SK-N-SH treated with all-trans-retinoic acid at 6 μM for 48 hours (cell line): ENCODE data around the gene KRT6B.

Experiments
- ATAC-seq: fragments of 200-7000 bp; cut with Tn5 transposase; 3 replicates; pipeline ENCODE4 v1.9.1; 2020; ENCODE audit warnings: mild to moderate bottlenecking, moderate library complexity
- BACH2 ChIP-seq: fragments of 250-450 bp; sonication (Bioruptor Pico); IDR thresholded peaks from 2 replicates; pipeline ENCODE4 v1.9.0; 2021; ENCODE audit warnings: mild to moderate bottlenecking, borderline replicate concordance
- CSDC2 ChIP-seq: fragments of 250-450 bp; sonication (Bioruptor Pico); IDR thresholded peaks from 2 replicates; pipeline ENCODE4 v1.5.0; 2020; ENCODE audit warnings: mild to moderate bottlenecking, moderate library complexity
- CSRNP3 ChIP-seq: fragments of 250-450 bp; sonication (Bioruptor Pico); IDR thresholded peaks from 2 replicates; pipeline ENCODE4 v1.5.1; 2021; ENCODE audit warnings: mild to moderate bottlenecking, moderate library complexity
- ESRRG ChIP-seq: fragments of 250-450 bp; sonication (Bioruptor Pico); IDR thresholded peaks from 2 replicates; pipeline ENCODE4 v1.6.1; 2021; ENCODE audit warnings: mild to moderate bottlenecking
- ISL1 ChIP-seq: fragments of 250-450 bp; sonication (Bioruptor Pico); IDR thresholded peaks from 2 replicates; pipeline ENCODE4 v2.1.2; 2022; ENCODE audit warnings: mild to moderate bottlenecking, moderate library complexity
- OSR1 ChIP-seq: fragments of 250-450 bp; sonication (Bioruptor Pico); IDR thresholded peaks from 2 replicates; pipeline ENCODE4 v1.8.0; 2022; ENCODE audit warnings: moderate library complexity, mild to moderate bottlenecking, inconsistent platforms
- PPARA ChIP-seq: fragments of 250-450 bp; sonication (Bioruptor Pico); IDR thresholded peaks from 2 replicates; pipeline ENCODE4 v1.5.0; 2020; ENCODE audit warnings: mild to moderate bottlenecking, borderline replicate concordance
- RARB ChIP-seq: fragments of 250-450 bp; sonication (Bioruptor Pico); IDR thresholded peaks from 2 replicates; pipeline ENCODE4 v1.8.0; 2021; ENCODE audit warnings: mild to moderate bottlenecking, moderate library complexity
- SNAI2 ChIP-seq: fragments of 250-450 bp; sonication (Bioruptor Pico); IDR thresholded peaks from 2 replicates; pipeline ENCODE4 v1.5.0; 2020; ENCODE audit warnings: mild to moderate bottlenecking, moderate library complexity
- TCF4 ChIP-seq: fragments of 250-450 bp; sonication (Bioruptor Pico); IDR thresholded peaks from 2 replicates; pipeline ENCODE4 v1.8.0; 2021; ENCODE audit warnings: mild to moderate bottlenecking, moderate library complexity, borderline replicate concordance
- TOX ChIP-seq: fragments of 250-450 bp; sonication (Bioruptor Pico); IDR thresholded peaks from 2 replicates; pipeline ENCODE4 v1.8.0; 2021; ENCODE audit warnings: mild to moderate bottlenecking, moderate library complexity, borderline replicate concordance
- TSHZ2 ChIP-seq: fragments of 250-450 bp; sonication (Bioruptor Pico); IDR thresholded peaks from 2 replicates; pipeline ENCODE4 v1.5.0; 2020; ENCODE audit warnings: mild to moderate bottlenecking, moderate library complexity
- ZC3H10 ChIP-seq: fragments of 250-450 bp; sonication (Bioruptor Pico); IDR thresholded peaks from 2 replicates; pipeline ENCODE4 v1.5.1; 2021; ENCODE audit warnings: mild to moderate bottlenecking, moderate library complexity
- ZFP30 ChIP-seq: fragments of 450-650 bp; formaldehyde crosslinking; IDR thresholded peaks from 2 replicates; pipeline ENCODE4 v1.5.0; 2022; ENCODE audit warnings: mild to moderate bottlenecking, moderate library complexity
- ZNF70 ChIP-seq: fragments of 450-650 bp; formaldehyde crosslinking; IDR thresholded peaks from 2 replicates; pipeline ENCODE4 v1.5.0; 2020; ENCODE audit warnings: mild to moderate bottlenecking, moderate library complexity
- TF ChIP-seq, protein P1 (sequence below): fragments of 250-450 bp; sonication (Bioruptor Pico); IDR thresholded peaks from 2 replicates; pipeline ENCODE4 v1.8.0; 2021; ENCODE audit warnings: low read depth, mild to moderate bottlenecking, moderate library complexity, borderline replicate concordance
- TF ChIP-seq, protein P2 (sequence below): fragments of 250-450 bp; sonication (Bioruptor Pico); IDR thresholded peaks from 2 replicates; pipeline ENCODE4 v1.5.1; 2020; ENCODE audit warnings: low read depth, mild to moderate bottlenecking, moderate library complexity
- TF ChIP-seq, protein P3 (sequence below): fragments of 250-450 bp; sonication (Bioruptor Pico); IDR thresholded peaks from 2 replicates; pipeline ENCODE4 v1.8.0; 2020; ENCODE audit warnings: mild to moderate bottlenecking, moderate library complexity, borderline replicate concordance

The KRT6B gene

GRCh38 chr12:52474212-52474611 lies 22.3 kb upstream of the KRT6B start:
- TF ChIP-seq TCF4 (no peak), BACH2 (CRISPR knock-in tag) (no peak), CSRNP3 (CRISPR knock-in tag) (no peak)
- TF ChIP-seq, protein P1, sequence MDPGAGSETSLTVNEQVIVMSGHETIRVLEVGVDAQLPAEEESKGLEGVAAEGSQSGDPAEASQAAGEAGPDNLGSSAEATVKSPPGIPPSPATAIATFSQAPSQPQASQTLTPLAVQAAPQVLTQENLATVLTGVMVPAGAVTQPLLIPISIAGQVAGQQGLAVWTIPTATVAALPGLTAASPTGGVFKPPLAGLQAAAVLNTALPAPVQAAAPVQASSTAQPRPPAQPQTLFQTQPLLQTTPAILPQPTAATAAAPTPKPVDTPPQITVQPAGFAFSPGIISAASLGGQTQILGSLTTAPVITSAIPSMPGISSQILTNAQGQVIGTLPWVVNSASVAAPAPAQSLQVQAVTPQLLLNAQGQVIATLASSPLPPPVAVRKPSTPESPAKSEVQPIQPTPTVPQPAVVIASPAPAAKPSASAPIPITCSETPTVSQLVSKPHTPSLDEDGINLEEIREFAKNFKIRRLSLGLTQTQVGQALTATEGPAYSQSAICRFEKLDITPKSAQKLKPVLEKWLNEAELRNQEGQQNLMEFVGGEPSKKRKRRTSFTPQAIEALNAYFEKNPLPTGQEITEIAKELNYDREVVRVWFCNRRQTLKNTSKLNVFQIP (CRISPR knock-in tag): no peak
- ATAC-seq: no peak

DNA sequence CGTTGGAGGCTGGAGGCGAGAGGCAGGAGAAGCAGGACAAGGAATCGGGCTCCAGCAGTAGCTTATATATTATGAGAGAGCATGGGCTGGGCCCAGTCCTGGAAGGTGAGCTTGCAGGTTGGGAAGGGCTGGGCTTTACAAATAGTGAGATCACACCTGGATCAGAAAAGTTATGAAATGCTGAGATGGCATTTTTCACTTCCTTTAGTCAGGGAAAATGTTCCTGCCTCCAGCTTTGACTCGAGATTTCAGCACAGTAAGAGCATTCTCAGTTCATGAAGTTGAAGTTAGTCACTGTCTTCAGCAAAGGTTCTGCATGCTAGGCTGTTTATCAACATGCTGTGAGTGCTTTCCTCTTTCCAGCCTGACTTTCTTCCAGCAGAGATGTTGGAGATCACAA lies 21.8 kb upstream of the KRT6B start, which contains the start of gene KRT6C:
Gene KRT6C (minus strand): TSS at position 38 of the 400 bp plus-strand sequence. CDS start 68 bp downstream, outside the sequence.
- TF ChIP-seq RARB (CRISPR knock-in tag) (no peak), OSR1 (CRISPR knock-in tag) (no peak), TOX (CRISPR knock-in tag) (no peak), TSHZ2 (CRISPR knock-in tag) (no peak), ZNF70 (CRISPR knock-in tag) (no peak), CSDC2 (CRISPR knock-in tag) (no peak), ISL1 (CRISPR knock-in tag) (no peak), SNAI2 (CRISPR knock-in tag) (no peak)
- TF ChIP-seq, protein P1 (CRISPR knock-in tag): no peak
- TF ChIP-seq, protein P2, sequence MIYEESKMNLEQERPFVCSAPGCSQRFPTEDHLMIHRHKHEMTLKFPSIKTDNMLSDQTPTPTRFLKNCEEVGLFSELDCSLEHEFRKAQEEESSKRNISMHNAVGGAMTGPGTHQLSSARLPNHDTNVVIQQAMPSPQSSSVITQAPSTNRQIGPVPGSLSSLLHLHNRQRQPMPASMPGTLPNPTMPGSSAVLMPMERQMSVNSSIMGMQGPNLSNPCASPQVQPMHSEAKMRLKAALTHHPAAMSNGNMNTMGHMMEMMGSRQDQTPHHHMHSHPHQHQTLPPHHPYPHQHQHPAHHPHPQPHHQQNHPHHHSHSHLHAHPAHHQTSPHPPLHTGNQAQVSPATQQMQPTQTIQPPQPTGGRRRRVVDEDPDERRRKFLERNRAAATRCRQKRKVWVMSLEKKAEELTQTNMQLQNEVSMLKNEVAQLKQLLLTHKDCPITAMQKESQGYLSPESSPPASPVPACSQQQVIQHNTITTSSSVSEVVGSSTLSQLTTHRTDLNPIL (CRISPR knock-in tag): no peak

DNA sequence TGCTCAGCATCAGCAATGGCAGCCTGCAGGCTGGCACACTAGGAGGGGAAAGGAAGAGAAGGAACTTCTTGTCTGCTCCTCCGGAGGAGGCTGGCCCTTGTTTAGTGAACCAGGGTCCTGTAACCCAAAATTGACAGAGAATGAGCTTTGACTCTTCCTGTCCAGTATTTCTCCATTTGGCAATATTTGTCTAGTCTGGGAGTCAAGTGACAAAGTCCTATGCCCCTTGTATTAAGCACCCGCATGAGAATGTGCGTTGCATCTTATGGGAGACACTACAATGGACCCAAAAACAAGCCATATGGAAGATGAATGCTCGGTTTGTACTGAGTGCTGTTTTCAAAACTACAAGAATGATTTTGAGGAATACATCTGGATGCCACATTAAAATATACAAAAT lies 17.9 kb upstream of the KRT6B start:
- TF ChIP-seq OSR1 (CRISPR knock-in tag) (no peak), ESRRG (CRISPR knock-in tag) (no peak), TSHZ2 (CRISPR knock-in tag) (no peak), TCF4 (no peak)
- no peak for ATAC-seq

More for the DNA sequence above, 21.8 kb upstream of the KRT6B start, which contains the start of gene KRT6C:
- ATAC-seq: no peak

GRCh38 chr12:52464897-52465296 lies 13.0 kb upstream of the KRT6B start:
- no peak for ATAC-seq
- TF ChIP-seq ZFP30 (no peak), RARB (CRISPR knock-in tag) (no peak), ZC3H10 (no peak), ISL1 (CRISPR knock-in tag) (no peak), TOX (CRISPR knock-in tag) (no peak), TCF4 (no peak), SNAI2 (CRISPR knock-in tag) (no peak), ESRRG (CRISPR knock-in tag) (no peak), TSHZ2 (CRISPR knock-in tag) (no peak), PPARA (CRISPR knock-in tag) (no peak)
- TF ChIP-seq, protein P3, sequence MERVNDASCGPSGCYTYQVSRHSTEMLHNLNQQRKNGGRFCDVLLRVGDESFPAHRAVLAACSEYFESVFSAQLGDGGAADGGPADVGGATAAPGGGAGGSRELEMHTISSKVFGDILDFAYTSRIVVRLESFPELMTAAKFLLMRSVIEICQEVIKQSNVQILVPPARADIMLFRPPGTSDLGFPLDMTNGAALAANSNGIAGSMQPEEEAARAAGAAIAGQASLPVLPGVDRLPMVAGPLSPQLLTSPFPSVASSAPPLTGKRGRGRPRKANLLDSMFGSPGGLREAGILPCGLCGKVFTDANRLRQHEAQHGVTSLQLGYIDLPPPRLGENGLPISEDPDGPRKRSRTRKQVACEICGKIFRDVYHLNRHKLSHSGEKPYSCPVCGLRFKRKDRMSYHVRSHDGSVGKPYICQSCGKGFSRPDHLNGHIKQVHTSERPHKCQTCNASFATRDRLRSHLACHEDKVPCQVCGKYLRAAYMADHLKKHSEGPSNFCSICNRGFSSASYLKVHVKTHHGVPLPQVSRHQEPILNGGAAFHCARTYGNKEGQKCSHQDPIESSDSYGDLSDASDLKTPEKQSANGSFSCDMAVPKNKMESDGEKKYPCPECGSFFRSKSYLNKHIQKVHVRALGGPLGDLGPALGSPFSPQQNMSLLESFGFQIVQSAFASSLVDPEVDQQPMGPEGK (CRISPR knock-in tag): no peak
